ENCODE measurements around the gene SIVA1.

SIVA1 gene

GRCh38 chr14:104774453-104775072 is 21.6 kb downstream of the SIVA1 start:
- no peak for TF ChIP-seq CTCF (IDR thresholded peaks at IDR 0.05)
- Histone ChIP-seq H3K27ac (no peak overlapping the region), H3K4me1 (peaks cover 0 to 6% (median 0%) of the 10 kb centered on the region in 4 donors), H3K36me3 (peaks cover 34 to 100% (median 65%) of the 10 kb centered on the region in 3 donors), H3K4me3 (no peak overlapping the region), H3K9me3 (peaks cover 0 to 6% (median 5%) of the 10 kb centered on the region in 3 donors), H3K27me3 (no peaks in the 10 kb centered on the region)
- intact Hi-C loops (cut with DNase I; ENCODE audit: low total_unique reads): no loop called here
- DNase-seq: no peak

GRCh38 chr14:104775073-104775489 is 22.1 kb downstream of the SIVA1 start:
- Histone ChIP-seq H3K4me3 (no peak overlapping the region), H3K9me3 (peaks cover 0 to 6% (median 5%) of the 10 kb centered on the region in 3 donors), H3K27me3 (no peaks in the 10 kb centered on the region), H3K27ac (no peak overlapping the region), H3K36me3 (peaks cover 33 to 100% (median 68%) of the 10 kb centered on the region in 3 donors), H3K4me1 (peaks cover 0 to 6% (median 0%) of the 10 kb centered on the region in 4 donors)
- intact Hi-C loops (cut with DNase I; ENCODE audit: low total_unique reads): no loop called here
- no peak for DNase-seq
- TF ChIP-seq CTCF (IDR thresholded peaks at IDR 0.05): no peak

GRCh38 chr14:104776481-104776880 is 23.5 kb downstream of the SIVA1 start:
- no peak overlapping the region for H3K27ac ChIP-seq
- intact Hi-C loops (cut with DNase I; ENCODE audit: low total_unique reads): no loop called here
- DNase-seq: no peak
- H3K9me3 ChIP-seq: no peaks in the 10 kb centered on the region
- H3K4me3 ChIP-seq: no peak overlapping the region
- TF ChIP-seq CTCF (IDR thresholded peaks at IDR 0.05): no peak
- H3K36me3 ChIP-seq: peaks cover 19 to 100% (median 67%) of the 10 kb centered on the region in 3 donors
- peaks cover 0 to 6% (median 0%) of the 10 kb centered on the region in 4 donors for H3K4me1 ChIP-seq
- H3K27me3 ChIP-seq: no peaks in the 10 kb centered on the region

GRCh38 chr14:104776961-104777807 is 24.2 kb downstream of the SIVA1 start:
- Histone ChIP-seq H3K36me3 (peaks cover 12 to 96% (median 62%) of the 10 kb centered on the region in 3 donors), H3K9me3 (no peaks in the 10 kb centered on the region), H3K4me1 (peaks cover 0 to 6% (median 0%) of the 10 kb centered on the region in 4 donors), H3K27ac (no peak overlapping the region), H3K4me3 (no peak overlapping the region), H3K27me3 (no peaks in the 10 kb centered on the region)
- intact Hi-C loops (cut with DNase I; ENCODE audit: low total_unique reads): no loop called here
- no peak for DNase-seq
- TF ChIP-seq CTCF (IDR thresholded peaks at IDR 0.05): no peak

- H3K4me3 ChIP-seq: no peak overlapping the region
- no peak overlapping the region for H3K27ac ChIP-seq
- H3K4me1 ChIP-seq: peaks cover 0 to 6% (median 0%) of the 10 kb centered on the region in 4 donors
- no peaks in the 10 kb centered on the region for H3K9me3 ChIP-seq
- intact Hi-C loops (cut with DNase I; ENCODE audit: low total_unique reads): no loop called here
- no peak for TF ChIP-seq CTCF (IDR thresholded peaks at IDR 0.05)
- H3K27me3 ChIP-seq: no peaks in the 10 kb centered on the region
- DNase-seq: no peak
- H3K36me3 ChIP-seq: peaks cover 6 to 93% (median 61%) of the 10 kb centered on the region in 3 donors
These were observed 24.9 kb downstream of the SIVA1 start for GRCh38 chr14:104777808-104778249.

Measured in tibial artery (tissue), 4 donors.